Germinal center (tissue), 1 donor: ENCODE data around the gene TMEM182.

Experiments used
- DNase-seq: peaks from one replicate; pipeline ENCODE4 v3.0.0; 2012; ENCODE audit warnings: mixed read lengths, low spot score

The TMEM182 gene, protein sequence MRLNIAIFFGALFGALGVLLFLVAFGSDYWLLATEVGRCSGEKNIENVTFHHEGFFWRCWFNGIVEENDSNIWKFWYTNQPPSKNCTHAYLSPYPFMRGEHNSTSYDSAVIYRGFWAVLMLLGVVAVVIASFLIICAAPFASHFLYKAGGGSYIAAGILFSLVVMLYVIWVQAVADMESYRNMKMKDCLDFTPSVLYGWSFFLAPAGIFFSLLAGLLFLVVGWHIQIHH

DNA sequence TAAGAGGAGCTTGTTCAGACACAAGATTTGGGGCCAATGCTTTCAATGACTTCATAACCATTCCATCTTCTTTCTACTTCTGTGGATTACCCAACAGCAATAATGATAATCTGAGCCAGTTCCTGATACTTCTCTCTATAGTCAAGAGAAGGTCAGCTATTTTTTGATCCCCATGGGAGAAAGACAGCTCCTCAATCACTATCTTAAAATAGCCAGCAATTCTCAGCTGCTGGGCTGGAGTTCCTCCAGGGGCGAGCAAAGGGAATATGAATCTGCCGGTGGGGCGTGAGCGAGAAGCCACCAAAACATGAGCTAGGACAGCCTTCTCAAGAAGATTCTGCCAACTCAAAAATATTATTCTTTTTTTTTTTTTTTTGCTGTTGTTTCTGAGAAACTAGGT, at the start of gene TMEM182:
TMEM182 (plus strand) TSS at position 269 of the 400 bp plus-strand sequence. CDS start 187 bp downstream, outside the sequence.
- no peak for DNase-seq

DNA sequence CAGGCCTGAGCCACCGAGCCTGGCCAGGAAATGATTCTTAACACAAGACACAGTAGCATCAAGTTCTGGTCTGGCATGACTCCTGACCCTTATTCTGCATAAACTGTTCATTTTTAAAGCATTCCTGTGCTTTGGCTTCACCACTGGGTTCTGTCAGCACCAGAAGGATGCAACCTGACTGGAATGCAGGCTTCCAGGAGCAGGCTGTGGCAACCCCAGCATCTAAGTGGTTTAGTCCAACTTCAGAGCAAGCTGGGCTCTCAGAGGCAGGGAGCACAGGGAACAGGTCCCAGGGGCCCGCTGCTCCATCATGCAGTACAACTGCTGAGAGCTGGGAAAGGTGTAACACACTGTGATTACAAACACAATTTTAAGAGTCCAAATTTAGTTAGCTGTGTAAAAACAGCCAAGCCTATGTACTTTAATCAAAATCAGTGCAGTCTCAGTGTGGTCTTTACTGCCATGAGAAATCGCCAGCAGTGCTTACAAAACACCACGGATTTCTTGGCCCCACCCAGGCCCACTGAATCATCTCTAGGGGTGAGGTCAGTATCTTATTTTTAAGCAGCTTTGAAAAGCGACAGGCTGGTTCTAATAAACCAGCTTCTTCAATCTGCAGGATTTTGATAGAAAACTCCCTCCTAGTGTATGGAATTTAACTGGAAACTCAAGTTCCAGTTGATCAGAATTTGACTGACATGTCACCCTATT, 44.4 kb upstream of the TMEM182 start:
- DNase-seq: no peak

DNA sequence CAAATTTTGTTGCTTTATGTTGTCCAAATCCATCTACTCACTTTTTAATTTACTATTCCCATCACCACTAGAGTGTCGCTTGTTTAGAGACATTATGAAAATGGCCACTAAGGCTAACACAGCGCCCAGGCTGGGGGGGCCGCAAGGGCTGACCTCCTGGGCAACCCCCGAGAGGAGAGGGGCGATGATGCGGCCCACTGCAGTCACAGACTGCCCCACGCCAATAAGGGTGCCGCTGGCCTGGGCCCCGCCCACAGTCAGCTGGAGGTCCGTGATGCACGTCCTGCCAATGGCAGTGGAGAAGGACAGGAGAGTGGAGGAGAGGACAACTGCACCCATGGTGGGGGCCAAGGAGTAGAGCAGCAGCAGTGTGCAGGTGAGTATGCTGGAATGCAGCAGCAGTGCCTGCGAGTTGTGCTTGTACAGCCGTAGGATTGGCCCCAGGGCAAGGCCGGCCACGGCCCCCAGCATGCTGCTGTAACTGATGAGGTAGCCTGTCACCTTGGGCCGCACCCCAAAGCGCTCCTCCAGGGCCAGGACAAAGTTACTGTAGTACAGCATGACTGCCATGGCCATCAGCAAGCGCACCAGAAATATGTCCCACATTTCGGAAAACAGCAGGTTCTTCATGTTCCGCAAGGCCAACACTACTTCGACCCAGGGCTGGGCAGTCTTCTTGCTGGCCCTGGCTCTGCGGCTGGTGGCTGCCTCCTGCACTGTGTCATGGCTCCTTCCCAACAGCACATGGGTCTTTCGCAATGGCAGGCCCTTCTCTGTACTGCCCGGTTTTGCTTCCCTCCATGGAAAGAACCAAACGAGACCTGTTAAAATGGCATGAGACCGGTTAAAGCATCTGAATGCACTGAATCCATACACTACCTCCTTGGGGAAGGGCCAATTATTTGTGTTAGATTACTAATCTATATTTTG, 43.2 kb upstream of the TMEM182 start:
- no peak for DNase-seq

DNA sequence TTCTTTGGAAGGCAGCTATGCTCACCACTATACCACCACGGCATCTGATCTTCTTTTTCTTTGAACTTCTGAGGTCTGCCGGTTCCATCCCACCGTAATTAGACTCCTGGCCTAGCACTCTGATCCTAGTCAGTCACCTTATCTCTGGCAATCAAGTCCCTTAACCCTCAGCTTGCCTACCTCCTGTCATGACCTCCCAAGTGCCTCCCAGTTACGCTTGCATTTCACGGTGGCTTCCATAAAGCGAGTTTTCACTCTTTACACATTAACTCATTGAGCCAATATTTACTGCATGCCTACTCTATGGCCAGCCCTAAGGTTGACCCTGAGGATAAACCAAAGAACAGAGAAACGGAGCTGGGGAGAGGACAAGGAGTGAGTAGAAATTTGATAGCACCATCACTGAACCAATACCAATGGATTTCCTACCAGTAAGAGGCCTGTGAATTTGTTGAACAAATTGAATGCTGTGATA, 37.8 kb upstream of the TMEM182 start:
- no peak for DNase-seq

DNA sequence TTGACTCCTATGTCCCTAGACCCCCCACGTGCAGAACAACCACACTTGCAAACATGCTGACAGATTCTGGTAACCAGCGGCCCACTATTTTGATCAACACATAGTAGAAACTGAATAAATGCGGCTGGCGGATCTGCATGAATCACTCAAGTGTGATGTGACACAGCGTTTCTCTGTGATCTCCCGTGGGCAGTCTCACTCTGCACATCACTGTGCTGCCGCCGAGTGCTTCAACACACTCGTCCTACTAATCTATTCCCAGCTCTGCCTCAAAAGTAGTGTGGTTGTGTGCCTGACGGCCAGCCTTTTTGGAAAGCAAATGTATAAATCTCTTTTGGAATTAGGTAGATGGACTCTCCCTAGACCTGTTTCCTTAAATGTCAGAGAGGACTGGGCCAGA, 37.3 kb upstream of the TMEM182 start:
- DNase-seq: no peak

DNA sequence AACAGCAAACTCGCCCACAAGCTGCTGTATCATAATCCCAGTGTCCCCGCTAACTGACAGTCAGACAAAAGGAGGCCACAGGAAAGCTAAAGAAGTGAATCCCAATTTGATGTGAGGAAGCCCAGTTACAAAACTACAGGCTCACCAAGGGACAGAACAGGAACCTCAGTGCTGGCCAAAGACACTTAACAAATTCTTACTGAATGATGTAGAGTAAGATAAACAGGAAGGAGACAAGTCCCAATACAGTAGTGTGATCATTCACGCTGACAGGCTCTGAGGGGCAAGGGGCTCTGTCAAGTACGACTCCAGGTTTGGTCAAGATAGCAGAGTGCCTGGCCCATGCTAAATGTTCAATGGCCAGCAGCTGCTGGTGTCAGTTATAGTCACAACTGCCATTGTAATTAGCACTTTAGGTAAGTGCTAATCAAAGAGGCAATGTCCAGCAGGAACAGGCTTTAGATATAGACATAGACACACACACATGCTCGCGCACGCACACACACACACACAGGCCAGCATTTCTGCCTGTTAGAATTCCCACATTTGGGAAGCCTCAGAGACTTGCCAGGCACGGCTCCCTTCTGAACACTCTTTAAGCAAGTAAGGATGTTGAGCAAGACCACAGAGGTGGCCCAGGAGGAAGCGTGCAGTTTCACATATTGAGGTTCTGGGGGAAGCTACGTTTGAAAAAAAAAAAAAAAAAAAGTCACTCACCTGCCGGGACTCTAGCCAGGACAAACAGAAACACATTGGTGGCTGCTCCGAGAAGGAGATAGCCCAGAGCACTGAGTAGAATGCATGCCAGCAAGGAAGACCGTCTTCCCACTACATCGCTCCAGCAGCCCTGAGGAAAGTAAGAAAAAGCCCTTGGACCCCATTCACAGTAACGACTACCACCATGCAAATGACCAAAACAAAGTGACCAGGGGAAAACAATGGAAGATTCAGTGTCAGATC, 35.4 kb upstream of the TMEM182 start:
- DNase-seq: no peak

DNA sequence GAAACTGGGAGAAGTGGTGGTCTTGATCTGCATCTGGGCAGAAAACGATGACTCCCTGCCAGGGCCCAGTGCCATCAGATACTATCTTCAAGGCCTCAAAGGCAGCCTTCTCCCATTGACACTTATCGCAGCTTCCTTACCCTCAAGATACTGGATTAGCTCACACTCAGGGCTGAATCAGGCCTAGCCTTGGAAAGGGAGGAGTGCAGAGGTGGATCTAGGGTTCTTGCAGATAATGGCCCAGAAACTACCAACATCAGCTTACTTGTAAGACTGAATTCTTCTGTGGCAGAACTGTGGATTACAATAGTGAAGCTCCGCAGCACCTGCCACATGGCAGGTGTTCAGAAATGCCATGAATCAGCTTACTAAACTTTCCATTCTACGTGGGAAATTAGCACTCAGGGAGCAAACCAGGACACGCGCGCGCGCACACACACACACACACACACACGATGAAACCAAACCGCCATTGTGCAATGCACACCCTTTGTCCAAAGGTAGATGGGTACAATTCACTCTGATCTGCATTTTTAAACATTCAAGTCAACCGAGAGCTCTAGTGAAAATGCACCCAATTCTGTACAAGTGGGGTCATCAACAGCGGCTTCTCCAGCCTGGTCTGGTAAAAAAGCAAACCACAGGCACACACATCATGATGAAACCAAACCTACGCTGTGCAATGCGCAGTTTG, 26.3 kb upstream of the TMEM182 start:
- DNase-seq: no peak

DNA sequence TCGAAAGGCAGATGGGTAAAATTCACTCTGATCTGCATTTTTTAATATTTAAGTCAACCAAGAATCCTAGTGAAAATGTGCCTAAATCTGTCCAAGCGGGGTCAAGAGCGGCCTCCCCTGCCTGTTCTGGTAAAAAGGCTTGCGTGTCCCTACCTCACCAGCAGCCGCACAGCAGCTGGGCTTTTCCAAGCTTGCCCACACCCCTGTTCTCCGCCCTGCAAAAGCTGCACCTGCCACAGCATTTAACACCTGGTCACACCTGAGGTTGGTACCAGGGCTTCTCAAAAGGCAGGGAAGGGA, 25.8 kb upstream of the TMEM182 start:
- no peak for DNase-seq

DNA sequence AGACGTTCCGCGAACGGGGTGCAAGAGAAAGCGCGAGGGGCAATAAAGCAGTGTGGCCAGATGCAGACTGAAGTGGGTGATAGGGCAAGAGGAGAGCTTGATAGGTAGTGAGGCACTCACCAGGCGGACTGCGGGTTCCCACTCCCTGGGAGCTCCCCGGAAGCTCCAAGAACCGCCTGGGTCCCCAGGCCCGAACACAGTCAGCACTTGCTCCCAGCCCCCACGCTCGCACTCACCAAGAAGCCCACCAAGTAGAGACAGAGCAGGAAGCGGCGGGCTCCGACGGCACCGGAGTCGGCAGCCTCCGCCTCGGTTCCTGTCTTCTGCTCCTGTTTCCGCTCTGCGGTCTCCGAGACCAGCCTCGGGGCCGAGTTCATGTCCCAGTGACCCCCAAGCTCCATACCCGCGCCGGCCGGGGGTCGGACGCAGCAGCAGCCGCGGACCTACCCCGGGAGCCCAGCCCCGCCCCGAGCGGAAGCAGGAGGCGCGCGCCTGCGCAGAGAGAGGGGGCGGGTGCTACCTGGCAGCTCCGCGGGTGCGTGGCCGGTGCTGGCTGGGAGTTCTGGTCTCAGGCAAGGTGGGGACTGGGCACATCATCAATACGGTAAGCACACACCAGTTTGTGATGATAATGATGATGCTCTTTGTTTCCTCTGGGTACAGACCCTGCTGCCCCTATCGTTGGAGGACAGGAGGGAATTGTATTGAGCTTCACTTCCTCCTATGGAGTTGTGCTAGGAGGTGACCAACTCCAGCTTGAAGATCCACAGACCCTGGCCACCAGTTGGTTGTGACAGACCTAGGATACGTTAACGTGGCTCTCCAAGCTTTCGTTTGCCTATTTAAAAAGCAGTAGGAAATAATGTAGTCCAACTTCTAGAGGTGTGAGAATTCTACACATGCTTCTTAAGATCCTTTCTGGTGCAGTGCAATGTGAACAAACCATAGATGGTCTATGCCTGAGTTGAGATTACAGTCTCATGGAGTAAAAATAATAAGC, 25.1 kb upstream of the TMEM182 start:
- DNase-seq: peak; percentile 92

DNA sequence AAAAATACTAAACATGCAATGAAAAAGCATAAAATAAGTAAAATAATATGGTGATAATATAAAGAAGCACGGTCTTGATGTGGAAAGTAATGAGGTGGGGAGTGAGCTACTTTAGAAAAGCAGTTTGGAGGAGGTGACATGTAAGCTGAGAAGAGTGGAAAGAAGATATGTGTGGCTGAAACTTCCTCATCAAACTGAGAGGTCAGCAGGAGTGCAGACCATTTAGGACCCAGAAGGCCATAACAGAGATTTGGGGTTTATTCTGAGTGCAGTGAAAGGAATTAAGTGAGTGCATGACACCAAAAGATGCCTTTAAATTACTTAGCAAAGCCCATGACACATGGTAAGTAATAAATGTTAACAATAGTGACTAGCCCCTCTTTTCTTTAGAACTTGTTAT, 24.4 kb upstream of the TMEM182 start:
- DNase-seq: no peak

DNA sequence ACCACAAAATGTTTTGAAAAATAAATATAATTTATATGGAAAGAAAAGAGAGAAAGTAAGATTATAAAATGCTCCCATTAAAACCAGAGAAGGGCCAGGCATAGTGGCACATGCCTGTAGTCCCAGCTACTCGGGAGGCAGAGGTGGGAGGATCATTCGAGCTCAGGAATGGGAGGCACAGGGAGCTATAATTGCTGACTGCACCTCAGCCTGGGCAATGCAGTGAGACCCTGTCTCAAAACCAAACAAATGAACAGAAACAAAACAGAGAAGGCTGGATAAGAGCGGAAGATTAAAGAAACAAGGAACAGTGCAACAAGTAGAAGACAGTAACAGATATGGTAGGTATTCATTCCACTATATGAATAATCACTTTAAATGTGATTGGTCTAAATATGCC, 18.6 kb upstream of the TMEM182 start:
- DNase-seq: no peak

DNA sequence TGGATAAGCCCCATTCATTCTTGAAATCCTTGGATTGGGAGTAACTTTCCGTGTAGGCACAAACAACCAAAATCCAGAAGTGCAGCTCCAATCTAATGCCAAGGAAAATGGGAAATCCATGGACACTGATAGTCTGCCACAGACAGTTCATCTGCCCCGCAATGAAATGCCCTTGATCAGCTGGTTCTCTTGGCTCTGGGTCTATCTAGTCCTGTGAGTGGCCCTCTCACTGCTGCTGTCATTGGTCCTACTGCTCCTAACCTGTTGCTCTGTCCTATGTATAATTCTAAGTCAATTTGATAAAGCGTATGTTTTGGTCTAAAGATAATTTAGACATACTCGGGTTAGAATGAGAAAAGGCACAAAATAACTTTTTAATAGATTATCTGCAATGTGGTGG, 13.7 kb upstream of the TMEM182 start:
- DNase-seq: no peak

DNA sequence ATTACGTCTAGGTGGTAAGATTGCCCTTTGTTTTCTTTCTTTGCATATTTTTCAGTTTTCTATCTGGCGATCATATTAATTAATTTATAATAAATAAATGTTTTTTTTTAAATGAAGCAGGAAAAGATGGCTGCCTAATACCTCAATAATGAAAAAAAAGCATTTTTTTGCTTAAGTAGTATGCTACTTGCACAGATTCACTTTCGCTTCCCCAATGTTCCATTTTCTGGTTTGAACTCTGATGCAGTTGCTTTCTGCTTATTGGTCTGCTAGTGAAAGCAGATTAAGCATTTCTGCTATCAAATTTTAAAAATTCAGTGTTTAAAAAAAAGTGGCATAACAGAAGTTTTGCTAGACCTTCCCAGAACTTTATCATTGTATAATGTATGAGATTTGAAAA, 11.9 kb upstream of the TMEM182 start:
- DNase-seq: peak; percentile 24

DNA sequence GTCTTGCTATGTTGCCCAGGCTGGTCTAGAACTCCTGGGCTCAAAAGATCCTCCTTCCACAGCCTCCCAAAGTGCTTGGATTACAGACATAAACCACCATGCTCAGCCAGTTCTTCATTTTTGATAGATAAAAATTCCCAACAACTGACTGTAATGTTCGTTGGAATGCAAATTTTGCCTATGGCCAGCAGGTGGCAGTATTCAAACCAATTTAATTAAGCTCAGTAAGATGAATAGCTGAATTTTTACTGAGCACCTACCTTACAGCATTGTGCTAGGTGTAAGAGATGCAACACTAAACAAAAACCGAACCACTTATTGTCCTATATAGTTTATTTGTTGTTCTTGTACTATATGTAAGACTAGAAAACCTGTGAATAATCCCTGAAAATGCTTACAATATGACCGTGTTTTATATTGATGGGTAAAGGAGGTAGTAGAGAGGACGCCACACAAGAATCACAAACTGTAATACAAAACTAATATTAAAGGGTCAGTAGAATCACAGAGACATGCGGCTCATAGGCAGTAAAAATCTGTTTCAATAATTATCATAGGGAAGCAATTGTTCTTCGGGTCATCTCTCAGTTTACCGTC, 8.2 kb upstream of the TMEM182 start:
- DNase-seq: peak; percentile 29

DNA sequence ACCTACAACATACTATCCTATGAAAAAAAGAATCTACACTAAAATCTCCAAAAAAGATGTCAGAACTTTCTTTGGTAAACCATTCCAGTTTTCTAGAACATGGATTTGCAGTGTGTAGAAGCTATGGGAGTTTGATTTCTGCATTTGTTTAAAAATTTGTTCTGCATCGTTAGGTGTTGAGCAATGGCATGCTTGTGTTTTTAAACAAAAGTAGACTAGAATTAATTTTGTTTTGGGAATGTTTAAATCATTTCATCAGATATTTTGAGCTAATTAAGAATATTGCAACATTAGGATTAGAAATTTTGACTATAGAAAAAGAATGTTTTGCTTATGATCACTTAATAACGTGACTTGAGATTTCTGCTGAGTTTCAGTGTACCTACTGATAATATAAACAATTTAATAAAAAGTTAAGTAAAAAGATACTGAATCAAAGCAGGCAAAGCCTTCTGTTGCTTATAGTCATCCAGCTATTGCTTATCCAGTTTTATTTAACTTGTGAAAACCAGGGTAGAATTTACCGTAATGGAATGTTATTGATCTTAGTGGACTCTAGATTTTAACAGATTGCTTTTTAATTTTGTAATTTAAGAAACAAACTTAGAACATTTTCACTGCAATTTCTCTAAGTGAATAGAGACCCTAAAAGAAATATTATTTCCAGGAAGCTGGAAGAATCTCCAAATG, 7.2 kb upstream of the TMEM182 start:
- no peak for DNase-seq

DNA sequence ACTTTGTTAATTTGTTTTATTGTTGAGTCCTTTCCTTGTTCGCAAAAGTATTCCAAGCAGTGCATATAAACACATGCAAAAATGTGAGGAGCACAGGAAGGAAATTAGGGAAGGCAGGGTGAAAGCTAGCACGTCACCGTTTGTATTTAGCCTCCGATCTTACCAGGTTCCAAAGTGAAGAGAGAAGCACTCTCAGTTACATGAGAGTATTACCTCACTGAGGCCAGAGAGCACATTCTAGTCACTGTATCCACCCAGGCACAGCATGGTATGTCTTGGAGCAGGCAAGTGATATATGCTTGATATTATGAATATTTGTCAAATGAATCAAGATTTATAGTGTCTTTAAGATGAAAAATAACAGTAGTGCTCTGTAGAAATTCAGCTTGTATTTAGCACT, 6.5 kb upstream of the TMEM182 start:
- DNase-seq: no peak

DNA sequence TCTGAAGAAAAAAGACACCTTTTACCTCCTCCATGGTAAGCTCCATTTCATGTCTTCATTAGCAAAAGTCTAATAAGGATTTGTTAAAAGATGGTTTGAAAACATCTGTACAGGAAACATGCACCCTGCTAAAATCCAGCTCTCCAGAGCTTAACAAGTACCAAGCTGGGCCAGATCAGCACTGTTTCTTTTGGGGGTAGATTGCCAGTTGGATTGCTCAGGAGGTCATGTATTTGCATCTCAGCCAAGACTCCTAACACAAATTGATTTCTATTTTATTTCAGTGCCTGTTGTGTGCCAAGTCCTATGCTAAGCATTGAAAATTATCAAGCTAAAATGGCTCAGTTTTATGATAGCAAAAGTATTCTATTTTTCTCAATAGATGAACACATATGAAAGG, 3.4 kb upstream of the TMEM182 start:
- DNase-seq: no peak

DNA sequence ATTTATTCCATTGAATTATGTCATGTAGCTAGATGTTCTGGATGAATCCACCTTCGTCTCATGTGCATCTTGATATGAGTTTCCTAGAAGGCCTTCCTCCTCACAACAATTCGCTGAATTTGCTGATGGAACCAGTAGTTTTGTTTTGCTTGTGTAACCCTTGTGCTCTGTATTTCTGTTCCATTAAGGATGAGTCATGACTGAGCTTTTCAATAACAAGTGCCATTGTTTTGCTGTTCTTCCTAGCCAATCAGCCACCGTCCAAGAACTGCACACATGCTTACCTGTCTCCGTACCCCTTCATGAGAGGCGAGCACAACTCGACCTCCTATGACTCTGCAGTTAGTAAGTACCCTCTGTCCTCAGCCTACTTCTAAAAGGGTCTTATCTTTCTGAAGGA, 2.3 kb downstream of the TMEM182 start:
- no peak for DNase-seq

DNA sequence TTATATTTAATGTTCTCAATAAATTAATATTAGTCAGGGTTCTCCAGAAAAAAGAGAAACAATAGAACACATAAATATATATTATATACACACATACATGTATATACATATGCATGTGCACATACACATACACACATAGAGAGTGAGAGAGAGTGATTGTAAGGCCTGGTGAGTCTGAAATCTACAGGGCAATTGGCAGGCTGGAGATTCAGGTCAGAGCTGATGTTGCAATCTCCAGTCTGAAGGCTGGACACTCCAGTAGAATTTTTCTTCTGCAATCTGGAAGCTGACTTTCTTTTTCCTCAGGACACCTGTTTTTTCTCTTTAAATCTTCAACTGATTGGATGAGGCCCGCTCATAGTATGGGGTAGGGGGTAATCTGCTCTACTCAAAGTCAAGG, 3.2 kb downstream of the TMEM182 start:
- DNase-seq: no peak
